ENCODE measurements around the gene CEBPG.

CEBPG gene

DNA sequence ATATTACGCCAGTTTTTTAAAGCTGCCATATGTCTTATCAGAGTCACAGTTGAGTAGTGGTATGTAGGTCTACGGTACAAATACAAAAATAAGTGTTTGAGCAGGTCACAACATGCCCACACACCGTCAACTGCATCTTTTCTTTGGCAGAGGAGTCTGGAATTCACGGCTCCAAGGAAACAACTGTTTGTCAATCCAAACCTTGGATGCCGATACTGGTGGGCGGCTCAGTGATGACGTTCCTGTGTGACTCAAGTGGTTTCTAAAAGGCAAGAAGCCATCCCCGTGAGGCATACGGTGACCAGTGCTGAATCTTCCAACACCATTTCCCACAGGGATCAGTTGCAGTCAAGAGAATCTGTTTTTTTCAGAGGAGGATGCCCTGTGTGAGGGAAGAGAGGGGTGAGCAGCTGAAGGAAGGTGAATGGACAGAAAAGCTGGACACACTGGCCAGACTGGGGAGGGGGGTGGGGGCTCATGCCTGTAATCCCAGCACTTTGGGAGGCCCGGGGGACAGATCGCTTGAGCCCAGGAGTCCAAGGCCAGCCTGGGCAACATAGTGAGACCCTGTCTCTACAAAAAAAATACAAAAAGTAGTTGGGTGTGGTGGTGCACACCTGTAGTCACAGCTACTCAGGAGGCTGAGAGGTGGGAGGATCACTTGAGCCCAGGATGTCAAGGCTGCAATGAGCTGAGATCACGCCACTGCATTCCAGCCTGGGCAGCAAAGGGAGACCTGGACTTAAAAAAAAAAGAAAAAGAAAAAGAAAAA is 22.8 kb upstream of the CEBPG start:
- no peak for DNase-seq

DNA sequence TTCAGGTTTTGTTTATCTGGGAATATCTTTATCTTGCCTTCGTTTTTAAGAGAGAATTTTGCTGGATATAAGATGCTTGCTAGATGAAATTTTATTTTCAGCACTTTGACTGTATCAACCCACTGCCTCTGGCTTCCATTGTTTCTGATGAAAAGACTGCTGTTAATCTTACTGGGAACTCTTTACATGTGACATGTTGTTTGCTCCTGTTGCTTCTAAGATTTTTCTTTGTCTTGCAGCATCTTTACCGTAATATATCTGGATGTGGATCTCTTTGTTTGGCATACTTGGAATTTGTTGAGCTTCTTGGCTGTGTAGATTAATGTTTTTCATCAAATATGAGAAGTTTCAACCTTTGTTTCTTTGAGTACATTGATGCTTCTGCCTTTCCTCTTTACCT is 18.0 kb upstream of the CEBPG start:
- no peak for DNase-seq

DNA sequence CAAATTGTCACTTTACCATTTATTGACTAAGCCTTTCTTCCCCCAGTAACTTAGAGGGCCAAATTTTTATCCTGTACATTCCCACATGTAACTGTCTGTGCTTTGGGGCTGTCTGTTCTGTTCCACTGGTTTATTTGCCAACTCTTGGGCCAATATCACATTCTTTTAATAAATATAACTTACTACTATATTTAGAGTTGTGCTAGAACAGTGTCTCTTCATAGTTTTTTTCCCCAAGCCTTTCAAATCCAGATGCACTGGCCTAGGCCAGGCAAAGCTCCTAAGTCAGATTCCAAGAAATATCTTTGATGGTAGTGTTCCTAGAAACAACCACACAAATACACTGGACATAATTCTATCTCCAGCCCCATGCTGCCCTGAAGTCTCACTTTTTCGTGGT is 16.0 kb upstream of the CEBPG start:
- no peak for DNase-seq

DNA sequence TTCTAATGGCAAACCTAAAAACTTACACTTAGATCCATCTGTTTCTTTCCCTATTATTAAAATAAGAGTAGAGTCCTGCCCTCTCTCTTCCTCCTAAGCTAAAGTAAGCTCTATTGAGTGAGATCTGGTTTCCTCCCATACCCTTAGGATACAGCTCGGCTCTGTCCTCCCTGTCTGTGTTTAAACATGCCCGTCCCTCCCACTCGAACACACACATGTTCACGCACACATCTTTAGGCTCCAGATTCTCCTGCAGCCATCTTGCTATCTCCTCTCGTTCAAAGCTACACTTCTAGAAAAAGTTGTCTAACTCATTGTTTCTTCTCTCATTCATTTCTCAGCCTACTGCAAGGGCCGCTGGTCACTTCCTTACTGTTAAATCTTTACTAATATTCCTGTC is 15.1 kb upstream of the CEBPG start:
- no peak for DNase-seq

DNA sequence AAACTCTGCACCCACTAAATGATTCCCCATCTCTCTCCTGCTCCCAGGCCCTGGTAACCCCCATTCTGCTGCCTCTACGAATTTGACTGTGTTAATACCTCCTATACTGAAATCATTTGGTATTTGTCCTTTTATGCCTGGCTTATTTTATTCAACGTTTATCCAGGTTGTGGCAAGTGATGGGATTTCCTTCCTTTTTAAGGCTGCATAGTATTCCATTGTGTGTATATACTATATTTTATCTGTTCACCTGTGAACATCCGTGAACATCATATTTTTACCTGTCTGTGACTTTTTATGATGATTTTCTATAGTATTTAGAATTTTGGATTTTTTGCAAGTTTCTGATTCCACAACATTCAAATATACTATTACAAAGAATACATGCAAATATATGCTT is 13.9 kb upstream of the CEBPG start:
- DNase-seq, result no peak

DNA sequence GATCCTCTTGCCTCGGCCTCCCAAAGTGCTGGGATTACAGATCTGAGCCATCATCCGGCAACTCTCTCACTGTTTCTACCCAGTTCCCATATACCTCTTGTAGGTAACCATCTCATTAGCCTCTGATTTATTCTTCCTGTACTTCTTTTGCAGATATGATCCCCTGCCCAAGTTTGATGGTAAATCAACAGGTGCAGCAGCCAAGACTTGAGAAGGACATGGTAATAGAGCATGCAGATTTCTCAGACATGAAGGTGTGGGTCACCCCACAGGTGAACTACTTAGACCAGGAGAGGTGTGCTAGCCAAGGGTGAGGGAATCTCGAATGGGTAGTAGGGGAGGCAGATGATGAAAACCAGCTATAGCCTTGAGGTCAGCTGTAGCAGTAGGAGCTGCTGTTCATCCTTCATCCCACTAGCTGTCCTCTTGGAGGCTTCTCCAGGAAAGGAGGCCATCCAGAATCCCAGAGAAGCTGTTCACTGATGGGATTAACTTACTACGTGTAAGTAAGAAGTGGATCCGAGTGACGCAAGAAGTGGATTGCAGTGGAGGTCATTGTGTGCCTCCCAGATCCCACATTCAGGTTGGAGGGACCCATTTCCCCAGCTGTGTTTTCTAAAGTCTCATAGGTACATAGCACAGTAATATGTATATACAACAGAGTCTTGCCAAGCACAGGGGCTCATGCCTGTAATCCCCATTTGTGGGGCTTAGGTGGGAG is 10.8 kb upstream of the CEBPG start:
- DNase-seq, result no peak

DNA sequence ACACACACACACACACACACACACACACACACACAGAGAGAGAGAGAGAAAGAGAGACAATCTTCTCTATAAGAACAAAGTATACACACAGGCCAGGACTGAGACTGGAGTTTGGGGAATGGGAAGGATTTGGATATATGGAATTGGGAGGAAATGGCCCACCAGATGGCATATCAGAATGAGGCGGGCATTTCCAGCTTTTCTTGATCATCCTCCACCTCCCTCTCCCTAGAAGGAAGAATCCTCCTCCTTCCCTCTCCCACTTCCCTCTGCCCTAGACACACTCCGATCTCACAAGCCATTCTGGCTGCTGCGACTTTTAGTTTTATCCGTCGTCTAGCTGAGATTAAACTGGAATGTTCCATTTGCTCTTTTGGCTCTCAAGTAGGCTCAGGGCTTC is 10.0 kb upstream of the CEBPG start:
- no peak for DNase-seq

DNA sequence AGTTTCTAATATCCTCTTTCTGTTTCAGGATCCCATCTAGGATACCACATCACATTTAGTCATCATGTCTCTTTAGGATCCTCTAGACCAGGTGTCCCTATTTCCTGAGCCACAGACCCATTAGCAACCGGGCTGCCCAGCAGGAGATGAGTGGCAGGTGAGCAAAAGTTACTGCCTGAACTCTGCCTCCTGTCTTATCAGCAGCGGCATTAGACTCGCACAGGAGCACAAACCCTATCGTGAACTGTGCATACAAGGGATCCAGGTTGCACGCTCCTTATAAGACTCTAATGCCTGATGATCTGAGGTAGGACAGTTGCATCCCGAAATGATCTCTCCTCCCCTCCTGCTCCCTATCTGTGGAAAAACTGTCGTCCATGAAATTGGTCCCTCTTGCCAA is 7.8 kb upstream of the CEBPG start:
- no peak for DNase-seq

DNA sequence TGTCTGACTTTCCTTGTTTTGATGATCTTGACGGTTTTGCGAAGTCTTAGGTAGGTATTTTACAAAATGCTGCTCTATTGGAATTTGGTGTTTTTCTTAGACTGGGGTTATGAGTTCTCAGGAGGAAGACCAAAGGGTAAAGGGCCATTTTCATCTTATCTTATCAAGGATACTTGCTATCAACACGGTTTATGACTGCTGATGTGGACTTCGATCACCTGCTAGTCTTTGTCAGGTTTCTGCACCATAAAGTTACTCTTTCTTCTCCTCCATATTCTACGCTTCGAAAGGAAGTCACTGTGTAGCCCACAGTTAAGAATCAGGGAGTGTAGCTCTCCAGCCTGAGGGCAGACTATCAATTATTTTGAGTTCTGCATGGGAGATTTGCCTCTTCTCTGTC is 7.4 kb upstream of the CEBPG start:
- DNase-seq, result no peak

DNA sequence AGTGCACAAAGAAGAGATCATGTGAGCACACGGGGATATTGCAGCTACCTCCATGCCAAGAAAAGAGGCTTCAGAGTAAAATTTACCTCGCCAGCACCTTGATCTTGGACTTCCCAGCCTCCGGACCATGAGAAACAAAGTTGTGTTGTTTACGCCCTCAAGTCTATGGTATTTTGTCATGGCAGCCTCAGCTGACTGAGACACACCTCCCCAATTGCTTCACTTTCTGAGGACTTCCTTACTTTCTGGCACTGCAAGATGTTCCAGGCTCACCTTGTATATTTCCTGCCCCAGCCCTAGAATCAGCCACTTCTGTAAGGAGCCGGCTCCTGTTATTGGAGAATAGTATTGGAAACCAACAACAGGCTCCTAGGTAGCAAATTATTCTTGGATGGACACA is 6.6 kb upstream of the CEBPG start:
- no peak for DNase-seq

DNA sequence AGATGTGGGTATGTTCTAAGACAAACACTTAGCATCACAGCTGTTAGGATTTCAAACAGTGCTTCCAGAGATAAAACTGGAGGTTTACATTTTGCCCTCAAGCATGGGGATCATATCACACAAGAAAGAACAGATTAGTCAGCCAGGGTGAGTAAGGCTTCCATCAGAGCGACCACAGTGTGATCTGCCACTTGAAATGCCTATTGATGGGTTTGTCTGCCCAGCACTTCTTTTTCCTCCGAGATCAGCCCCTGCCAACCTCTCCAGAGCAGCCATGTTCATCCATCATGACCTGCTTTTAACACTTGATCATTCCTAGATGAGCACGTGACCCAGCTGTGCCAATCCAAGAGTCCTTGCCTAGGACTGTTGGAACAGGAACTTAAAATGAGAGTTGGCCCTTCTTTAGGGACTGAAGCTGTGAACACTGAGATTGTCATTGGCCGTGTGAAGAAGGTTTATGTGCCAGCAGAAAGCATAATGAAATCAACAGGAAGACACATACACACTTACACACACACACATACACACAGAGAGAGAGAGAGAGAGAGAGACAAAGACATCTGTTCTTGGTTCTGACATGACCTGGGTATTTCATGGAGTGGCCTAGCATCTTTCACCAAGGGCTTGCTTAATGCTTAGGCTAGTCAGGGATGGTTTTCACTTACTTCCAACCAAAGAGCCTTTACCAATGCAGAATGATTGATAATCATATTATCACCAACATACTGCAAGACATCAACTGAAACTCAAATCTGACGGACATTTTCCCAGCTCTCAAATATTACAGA is 5.2 kb upstream of the CEBPG start:
- DNase-seq, result no peak

DNA sequence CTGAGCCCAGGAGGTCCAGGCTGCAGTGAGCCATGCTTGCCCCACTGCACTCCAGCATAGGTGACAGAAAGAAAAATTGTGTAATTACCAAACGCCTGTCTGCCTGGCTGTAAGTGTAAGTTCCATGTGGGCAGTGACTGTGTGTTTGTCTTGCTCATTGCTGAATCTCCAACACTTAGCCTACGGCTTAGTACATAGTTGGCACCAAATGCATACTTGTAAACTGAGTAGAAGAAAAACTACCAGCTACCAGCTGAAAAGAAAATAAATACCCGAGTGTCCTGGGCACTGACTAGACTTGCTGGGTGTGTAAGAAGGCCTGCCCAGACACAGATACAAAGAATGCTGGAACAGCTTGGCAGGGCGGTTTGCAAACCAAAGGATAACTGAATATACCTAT is 2.7 kb upstream of the CEBPG start:
- no peak for DNase-seq

DNA sequence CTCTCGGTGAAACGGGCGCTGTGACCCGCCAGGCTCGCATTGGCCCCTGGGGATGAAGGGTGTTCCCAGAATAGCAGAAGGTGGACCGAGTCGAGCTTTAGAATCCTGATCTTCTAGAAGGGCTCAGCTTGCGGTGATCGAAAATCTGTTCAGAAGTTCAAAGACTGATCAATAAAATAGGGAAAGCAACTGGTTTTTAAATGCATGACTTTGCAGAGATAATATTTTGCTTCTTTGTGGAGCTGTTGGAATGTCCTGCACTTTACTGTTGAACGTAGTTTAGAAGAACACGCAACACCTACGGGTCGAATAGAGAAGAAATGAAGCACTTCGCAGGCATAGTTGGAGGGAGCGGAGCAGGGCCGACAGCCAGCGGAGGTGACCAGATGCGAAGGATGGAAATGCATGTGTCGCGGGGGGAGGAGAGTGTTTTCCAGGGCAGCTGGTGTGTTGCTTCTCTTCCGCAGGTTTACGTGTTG is 766 bp downstream of the CEBPG start:
- DNase-seq, result peak in 2 of 14 donors; percentile 21 to 56

DNA sequence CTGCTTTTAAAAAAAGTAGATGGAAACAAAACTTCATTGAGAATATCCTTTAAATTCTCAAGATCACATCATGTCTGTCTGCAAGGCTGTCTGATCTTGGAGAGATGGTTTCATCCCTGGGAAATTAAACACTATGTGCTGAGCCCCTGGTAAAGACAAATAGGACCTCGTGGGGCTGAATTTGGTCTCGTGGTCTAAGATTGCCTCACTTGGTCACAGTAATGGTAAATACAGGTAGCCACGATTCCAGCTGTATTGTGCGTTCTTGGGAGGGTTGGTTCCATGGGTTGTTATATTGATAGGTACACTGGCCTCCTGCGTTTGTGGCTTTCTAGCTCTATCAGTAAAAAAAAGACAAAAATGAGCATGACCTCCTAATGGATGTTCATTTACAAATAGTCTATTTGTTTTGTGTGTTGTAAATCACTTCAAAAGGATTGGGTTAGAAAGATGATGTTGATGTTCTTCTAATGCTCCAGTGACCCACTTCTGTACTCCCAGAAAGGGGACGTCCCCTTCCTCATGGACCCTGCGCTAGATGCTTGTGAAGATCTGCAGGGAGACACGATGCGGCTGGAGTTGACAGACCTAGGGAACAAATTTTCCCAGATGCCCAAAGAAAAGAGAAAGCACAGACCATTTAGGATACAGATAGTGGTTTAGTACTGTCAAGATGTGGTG is 1.8 kb downstream of the CEBPG start:
- DNase-seq, result no peak

DNA sequence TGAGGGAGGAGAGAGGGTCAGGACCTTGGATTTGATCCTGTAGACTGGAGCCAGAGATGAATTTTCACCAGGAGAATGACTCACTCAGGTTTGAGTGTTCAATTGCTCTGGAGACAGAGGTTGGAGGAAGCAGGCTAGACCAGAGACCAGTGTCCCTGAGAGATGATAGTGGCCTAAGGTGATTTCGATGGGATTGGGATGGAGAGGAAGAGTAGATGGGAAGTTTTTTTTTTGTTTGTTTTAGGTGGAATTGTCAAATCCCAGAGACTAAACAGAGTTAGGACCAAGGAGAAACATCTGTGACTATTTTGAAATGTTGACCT is 2.3 kb downstream of the CEBPG start:
- DNase-seq, result no peak

DNA sequence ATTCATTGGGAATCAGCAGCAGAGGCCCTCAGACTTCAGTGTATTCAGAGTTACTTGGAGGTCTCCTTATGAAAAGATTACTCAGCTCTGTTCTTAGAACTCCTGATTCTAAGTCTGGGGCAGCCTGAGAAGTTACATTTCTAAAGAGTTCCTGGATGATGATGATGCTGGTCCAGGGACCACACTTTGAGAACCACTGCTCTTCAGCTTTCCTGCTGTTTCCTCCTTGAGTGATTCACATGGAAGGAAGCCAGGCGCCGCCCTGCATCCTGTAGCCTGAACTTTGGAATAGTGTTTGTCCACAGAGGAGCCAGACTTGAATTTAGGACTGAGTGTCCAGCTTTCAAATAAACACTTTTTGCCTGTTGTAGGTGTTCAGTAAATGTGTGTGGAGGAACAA is 2.9 kb downstream of the CEBPG start:
- peak in 1 of 14 donors; percentile 28 for DNase-seq

DNA sequence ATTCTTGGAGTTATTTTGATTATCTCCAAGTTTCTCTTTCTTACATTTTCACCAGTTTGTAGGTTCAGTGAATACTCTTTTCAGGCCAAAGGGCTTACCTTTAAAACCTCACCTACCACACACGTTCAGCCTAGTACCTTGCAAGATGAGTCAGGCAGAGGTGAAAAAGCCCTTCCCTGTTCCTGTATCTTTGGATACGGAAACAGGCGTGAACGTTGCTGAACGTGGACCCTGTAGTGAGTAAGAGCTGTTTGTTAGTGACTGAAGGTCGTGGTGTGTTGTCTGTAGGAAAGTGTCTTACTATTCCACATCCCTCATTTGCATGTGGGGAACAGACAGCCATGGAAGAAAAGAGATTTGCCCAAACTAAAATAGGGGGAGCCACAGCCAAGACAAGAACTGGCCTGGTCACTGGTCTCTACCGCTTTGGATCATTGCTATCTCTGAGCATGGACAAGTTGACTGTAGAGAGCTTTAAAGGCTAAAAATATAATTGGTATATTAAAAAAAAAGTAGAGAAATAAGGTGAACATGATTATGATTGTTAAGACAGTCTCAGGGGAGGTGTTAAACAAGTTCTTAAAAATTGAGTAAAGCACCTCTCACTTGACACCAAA is 3.5 kb downstream of the CEBPG start:
- no peak for DNase-seq

DNA sequence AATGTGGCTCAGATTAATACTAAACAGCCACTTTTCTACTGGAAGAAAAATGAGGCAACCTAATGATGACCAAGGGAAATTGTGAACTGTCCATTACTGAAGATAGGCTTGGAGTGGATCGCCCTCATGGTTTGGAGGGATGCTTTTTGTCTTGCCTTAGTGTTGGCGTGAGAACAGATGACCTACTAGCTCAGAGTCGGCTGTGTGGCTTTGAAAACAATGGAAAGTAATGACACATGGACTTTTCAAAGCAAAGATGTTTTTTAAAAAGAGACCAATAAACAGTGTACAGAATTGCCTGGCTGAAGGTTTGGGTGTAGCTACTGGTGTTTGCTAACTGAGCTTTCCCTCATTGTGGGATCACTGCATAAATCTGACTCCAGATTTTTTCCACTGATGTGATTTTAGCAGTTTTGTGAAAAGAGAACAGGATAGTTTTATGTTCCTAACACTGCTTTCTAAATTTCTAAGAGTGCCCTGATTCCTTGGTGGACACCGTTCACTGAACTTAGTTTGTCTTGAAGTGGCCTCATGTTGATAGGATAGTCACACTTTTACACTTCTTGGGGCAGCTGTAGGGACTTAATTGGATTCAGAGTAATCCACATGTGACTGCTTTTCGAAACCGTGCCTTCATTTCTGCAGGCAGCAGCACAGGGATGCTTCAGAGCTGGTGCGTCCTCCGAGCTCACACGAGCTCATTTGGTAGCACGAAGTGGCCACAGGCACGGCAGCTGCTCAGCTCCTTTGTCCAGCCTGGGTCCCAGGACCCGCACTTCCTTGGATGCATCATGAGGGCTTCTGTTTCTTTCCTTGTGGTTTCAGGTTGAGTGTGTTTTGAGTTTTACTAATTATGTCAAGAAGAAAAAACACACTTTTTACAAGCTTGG is 4.3 kb downstream of the CEBPG start:
- no peak for DNase-seq

DNA sequence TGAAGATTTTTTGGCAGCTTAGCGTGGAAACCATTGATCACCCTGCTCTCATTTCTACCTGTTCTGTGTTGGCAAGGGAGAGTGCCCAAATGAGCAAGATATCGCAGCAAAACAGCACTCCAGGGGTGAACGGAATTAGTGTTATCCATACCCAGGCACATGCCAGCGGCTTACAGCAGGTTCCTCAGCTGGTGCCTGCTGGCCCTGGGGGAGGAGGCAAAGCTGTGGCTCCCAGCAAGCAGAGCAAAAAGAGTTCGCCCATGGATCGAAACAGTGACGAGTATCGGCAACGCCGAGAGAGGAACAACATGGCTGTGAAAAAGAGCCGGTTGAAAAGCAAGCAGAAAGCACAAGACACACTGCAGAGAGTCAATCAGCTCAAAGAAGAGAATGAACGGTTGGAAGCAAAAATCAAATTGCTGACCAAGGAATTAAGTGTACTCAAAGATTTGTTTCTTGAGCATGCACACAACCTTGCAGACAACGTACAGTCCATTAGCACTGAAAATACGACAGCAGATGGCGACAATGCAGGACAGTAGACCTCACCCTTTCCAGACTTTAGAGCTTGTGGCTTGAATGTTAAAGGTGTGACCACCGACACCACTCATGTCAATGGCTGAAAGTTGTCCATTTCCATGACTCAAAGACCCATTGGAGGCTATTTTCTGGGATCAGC is 5.8 kb downstream of the CEBPG start:
- no peak for DNase-seq

DNA sequence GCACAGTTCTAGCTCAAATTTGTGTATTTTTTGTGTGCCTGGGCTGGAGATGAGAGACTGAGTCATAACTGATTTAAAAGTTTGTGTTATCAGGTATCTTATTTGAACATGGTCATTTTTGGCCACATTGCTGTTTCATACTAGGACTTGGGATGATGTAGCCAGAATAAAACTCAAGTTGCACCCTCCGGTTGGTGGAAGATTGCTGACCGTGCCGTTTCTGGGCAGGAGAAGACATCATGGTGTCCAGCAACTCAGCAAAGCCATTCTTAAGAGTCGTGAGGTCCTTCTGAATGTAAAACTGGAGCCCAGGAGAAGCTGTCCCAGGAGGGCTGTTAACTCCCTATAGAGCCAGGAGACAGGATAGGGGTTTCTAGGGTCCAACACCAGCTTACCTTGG is 7.6 kb downstream of the CEBPG start:
- DNase-seq, result no peak

DNA sequence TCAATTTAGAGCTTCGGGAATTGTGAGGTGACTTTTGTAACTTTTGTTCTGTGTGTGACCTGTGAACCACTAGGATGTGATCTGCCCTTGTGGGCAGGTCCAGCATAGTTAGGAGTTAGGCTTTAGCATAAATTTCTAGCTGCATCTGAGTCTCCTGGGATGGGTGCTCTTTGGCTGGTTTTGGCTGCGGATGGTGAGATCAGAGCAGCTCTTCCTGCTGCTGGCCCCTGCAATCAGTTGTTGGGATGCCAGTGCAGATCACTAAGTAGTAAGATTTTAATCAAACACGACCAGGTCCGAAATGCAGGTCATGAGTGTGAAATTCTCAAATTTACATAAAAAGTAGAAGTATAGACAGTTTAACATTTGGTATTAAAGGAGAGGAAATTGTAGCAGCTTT is 8.5 kb downstream of the CEBPG start:
- DNase-seq, result no peak
